Body of pancreas (tissue), 4 donors: Measurements from ENCODE around the gene RNF8. TPM values are rescaled to one million over a fixed set of nuclear protein-coding genes. Genes with fewer than 3 reads are reported as not detected.

ENCODE experiments used
- ATAC-seq: fragments of 150-250 bp; one replicate; pipeline ENCODE4 v1.9.1; 2016
- DNase-seq, 4 donors: peaks; one replicate each; pipeline ENCODE4 v3.0.0-alpha.2; 2019
- H3K27ac ChIP-seq, 4 donors: fragments of 200-600 bp; sonication (generic); 1 replicate in 3 of 4; 2 replicates in 1 of 4; pipeline versions ENCODE4 v1.5.1 to v1.6.1; 2016 to 2019; ENCODE audit warnings: mild to moderate bottlenecking in 1 of 4, mixed read lengths in 1 of 4, moderate library complexity in 1 of 4
- H3K27me3 ChIP-seq, 2 donors: fragments of 200-600 bp; sonication (generic); one replicate each; pipeline ENCODE4 v1.6.0; 2016; ENCODE audit warnings: mild to moderate bottlenecking in 1 of 2
- H3K36me3 ChIP-seq, 2 donors: fragments of 200-600 bp; sonication (generic); replicated peaks in 1 of 2; 2 replicates each; pipeline ENCODE4 v1.5.1; 2016; ENCODE audit warnings: low read depth in 2 of 2; ENCODE audit not compliant: insufficient read depth in 1 of 2
- H3K4me1 ChIP-seq: fragments of 200-600 bp; sonication (generic); one replicate; pipeline ENCODE4 v1.6.0; 2016
- H3K4me3 ChIP-seq, 2 donors: fragments of 200-600 bp; sonication (generic); 1 replicate in 1 of 2; 2 replicates in 1 of 2; pipeline ENCODE4 v1.5.1; 2016 to 2019
- H3K9me3 ChIP-seq, 3 donors: fragments of 200-600 bp; sonication (generic); 1 replicate in 2 of 3; 2 replicates in 1 of 3; pipeline ENCODE4 v1.5.1; 2016
- CTCF ChIP-seq, 7 experiments: fragments of 450-650 bp in 4 of 7; fragments of 200-600 bp in 3 of 7; sonication (generic) in 3 of 7; IDR thresholded peaks; one replicate each; pipeline ENCODE4 v1.5.1; 2016 to 2019; ENCODE audit warnings: antibody characterized with exemption in 7 of 7
- POLR2A ChIP-seq, 3 donors: fragments of 450-650 bp; IDR thresholded peaks; one replicate each; pipeline ENCODE4 v1.6.1; 2016; ENCODE audit warnings: antibody characterized with exemption in 3 of 3, mild to moderate bottlenecking in 2 of 3
- WGBS, 2 donors: methylation state at CpG; one replicate each; pipeline ENCODE4 v1.1.5; 2017; 5-methylcytosine and 5-hydroxymethylcytosine counted together
- intact Hi-C: fragments of 100-400 bp; cut with DNase I; formaldehyde crosslinking; loops from one replicate; pipeline ENCODE4 v1.15.1; 2023
- total RNA-seq, 2 donors: library from RNA; depleted of rRNA; stranded (reverse); fragments of >200 nt; gene quantifications; one replicate each; pipeline ENCODE4 v1.1.0, GENCODE V29; 2016

The RNF8 gene
- total RNA-seq, 2 donors from 2014 or later, result 6.0 to 15.5 TPM

- Histone ChIP-seq H3K27me3 (no peaks in the 10 kb centered on the region), H3K9me3 (no peaks in the 10 kb centered on the region), H3K4me1 (no peaks in the 10 kb centered on the region), H3K27ac (no peak overlapping the region), H3K36me3 (peaks cover 0 to 2% of the 10 kb centered on the region in 2 donors), H3K4me3 (no peak overlapping the region)
- intact Hi-C loops, result no loop called here
- no peak for TF ChIP-seq POLR2A (IDR thresholded peaks at IDR 0.05)
- no peak for TF ChIP-seq CTCF (IDR thresholded peaks at IDR 0.05)
- DNase-seq (no peak), ATAC-seq (no peak)
These were observed 34.8 kb downstream of the RNF8 start for GRCh38 chr6:37388578-37388977.

GRCh38 chr6:37389857-37390256, 36.1 kb downstream of the RNF8 start:
- TF ChIP-seq POLR2A (IDR thresholded peaks at IDR 0.05) (no peak), CTCF (IDR thresholded peaks at IDR 0.05) (no peak)
- ATAC-seq, result no peak
- WGBS, 2 donors, result 89 to 97% methylated on average over 3 of the region's 3 CpGs

GRCh38 chr6:37391120-37391519, 37.3 kb downstream of the RNF8 start:
- Histone ChIP-seq H3K36me3 (peaks cover 0 to 2% of the 10 kb centered on the region in 2 donors), H3K9me3 (no peaks in the 10 kb centered on the region), H3K27me3 (no peaks in the 10 kb centered on the region), H3K4me1 (no peaks in the 10 kb centered on the region), H3K4me3 (no peak overlapping the region), H3K27ac (no peak overlapping the region)
- WGBS, 2 donors, result 43 to 44% methylated on average over 2 of the region's 2 CpGs
- TF ChIP-seq CTCF (IDR thresholded peaks at IDR 0.05) (no peak), POLR2A (IDR thresholded peaks at IDR 0.05) (no peak)
- intact Hi-C loops, result no loop called here
- ATAC-seq (no peak), DNase-seq (no peak)

More at GRCh38 chr6:37389857-37390256, 36.1 kb downstream of the RNF8 start:
- Histone ChIP-seq H3K27me3 (no peaks in the 10 kb centered on the region), H3K36me3 (peaks cover 0 to 2% of the 10 kb centered on the region in 2 donors), H3K27ac (no peak overlapping the region), H3K4me3 (no peak overlapping the region), H3K4me1 (no peaks in the 10 kb centered on the region), H3K9me3 (no peaks in the 10 kb centered on the region)
- intact Hi-C loops, result no loop called here
- DNase-seq, result no peak

GRCh38 chr6:37392821-37393220, 39.0 kb downstream of the RNF8 start:
- ATAC-seq, result no peak
- Histone ChIP-seq H3K4me1 (no peaks in the 10 kb centered on the region), H3K36me3 (peaks cover 0 to 2% of the 10 kb centered on the region in 2 donors), H3K9me3 (no peaks in the 10 kb centered on the region), H3K27ac (no peak overlapping the region), H3K27me3 (no peaks in the 10 kb centered on the region), H3K4me3 (no peak overlapping the region)
- intact Hi-C loops, result no loop called here
- TF ChIP-seq POLR2A (IDR thresholded peaks at IDR 0.05) (no peak), CTCF (IDR thresholded peaks at IDR 0.05) (no peak)
- WGBS, 2 donors, result 92 to 94% methylated on average over 1 of the region's 1 CpG
- no peak for DNase-seq

GRCh38 chr6:37393381-37393929, 39.7 kb downstream of the RNF8 start:
- 72 to 79% methylated on average over 1 of the region's 1 CpG for WGBS, 2 donors
- ATAC-seq (no peak), DNase-seq (no peak)
- Histone ChIP-seq H3K27ac (no peak overlapping the region), H3K27me3 (no peaks in the 10 kb centered on the region), H3K4me3 (no peak overlapping the region), H3K4me1 (no peaks in the 10 kb centered on the region), H3K9me3 (no peaks in the 10 kb centered on the region), H3K36me3 (peaks cover 0 to 2% of the 10 kb centered on the region in 2 donors)
- intact Hi-C loops, result no loop called here
- TF ChIP-seq POLR2A (IDR thresholded peaks at IDR 0.05) (no peak), CTCF (IDR thresholded peaks at IDR 0.05) (no peak)
